Measurements from ENCODE around the gene LDB2.

LDB2 gene

GRCh38 chr4:16577177-16577576 is 321.3 kb downstream of the LDB2 start:
- no peak for DNase-seq
- TF ChIP-seq, protein P1, sequence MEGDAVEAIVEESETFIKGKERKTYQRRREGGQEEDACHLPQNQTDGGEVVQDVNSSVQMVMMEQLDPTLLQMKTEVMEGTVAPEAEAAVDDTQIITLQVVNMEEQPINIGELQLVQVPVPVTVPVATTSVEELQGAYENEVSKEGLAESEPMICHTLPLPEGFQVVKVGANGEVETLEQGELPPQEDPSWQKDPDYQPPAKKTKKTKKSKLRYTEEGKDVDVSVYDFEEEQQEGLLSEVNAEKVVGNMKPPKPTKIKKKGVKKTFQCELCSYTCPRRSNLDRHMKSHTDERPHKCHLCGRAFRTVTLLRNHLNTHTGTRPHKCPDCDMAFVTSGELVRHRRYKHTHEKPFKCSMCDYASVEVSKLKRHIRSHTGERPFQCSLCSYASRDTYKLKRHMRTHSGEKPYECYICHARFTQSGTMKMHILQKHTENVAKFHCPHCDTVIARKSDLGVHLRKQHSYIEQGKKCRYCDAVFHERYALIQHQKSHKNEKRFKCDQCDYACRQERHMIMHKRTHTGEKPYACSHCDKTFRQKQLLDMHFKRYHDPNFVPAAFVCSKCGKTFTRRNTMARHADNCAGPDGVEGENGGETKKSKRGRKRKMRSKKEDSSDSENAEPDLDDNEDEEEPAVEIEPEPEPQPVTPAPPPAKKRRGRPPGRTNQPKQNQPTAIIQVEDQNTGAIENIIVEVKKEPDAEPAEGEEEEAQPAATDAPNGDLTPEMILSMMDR (IDR thresholded peaks at IDR 0.05; ENCODE audit: low read depth, low read length): no peak
- no peaks in the 10 kb centered on the region for H3K36me3 ChIP-seq
- H3K9me3 ChIP-seq (ENCODE audit: severe bottlenecking): no peaks in the 10 kb centered on the region
- H3K27me3 ChIP-seq (ENCODE audit: insufficient read depth, low read depth, severe bottlenecking): peaks cover 5% of the 10 kb centered on the region
- no peak overlapping the region for H3K4me3 ChIP-seq (ENCODE audit: low read depth, low read length)
- no peak overlapping the region for H3K27ac ChIP-seq

GRCh38 chr4:16574981-16575380 is 323.5 kb downstream of the LDB2 start:
- Histone ChIP-seq H3K27ac (no peak overlapping the region), H3K27me3 (ENCODE audit: insufficient read depth, low read depth, severe bottlenecking) (peaks cover 5% of the 10 kb centered on the region), H3K4me3 (ENCODE audit: low read depth, low read length) (no peak overlapping the region), H3K36me3 (no peaks in the 10 kb centered on the region), H3K9me3 (ENCODE audit: severe bottlenecking) (no peaks in the 10 kb centered on the region)
- TF ChIP-seq, protein P1 (IDR thresholded peaks at IDR 0.05; ENCODE audit: low read depth, low read length): no peak
- DNase-seq: no peak

GRCh38 chr4:16573739-16574138 is 324.7 kb downstream of the LDB2 start:
- Histone ChIP-seq H3K36me3 (no peaks in the 10 kb centered on the region), H3K4me3 (ENCODE audit: low read depth, low read length) (no peak overlapping the region), H3K27ac (no peak overlapping the region), H3K27me3 (ENCODE audit: insufficient read depth, low read depth, severe bottlenecking) (peaks cover 6% of the 10 kb centered on the region), H3K9me3 (ENCODE audit: severe bottlenecking) (no peaks in the 10 kb centered on the region)
- no peak for DNase-seq
- TF ChIP-seq, protein P1 (IDR thresholded peaks at IDR 0.05; ENCODE audit: low read depth, low read length): no peak

DNA sequence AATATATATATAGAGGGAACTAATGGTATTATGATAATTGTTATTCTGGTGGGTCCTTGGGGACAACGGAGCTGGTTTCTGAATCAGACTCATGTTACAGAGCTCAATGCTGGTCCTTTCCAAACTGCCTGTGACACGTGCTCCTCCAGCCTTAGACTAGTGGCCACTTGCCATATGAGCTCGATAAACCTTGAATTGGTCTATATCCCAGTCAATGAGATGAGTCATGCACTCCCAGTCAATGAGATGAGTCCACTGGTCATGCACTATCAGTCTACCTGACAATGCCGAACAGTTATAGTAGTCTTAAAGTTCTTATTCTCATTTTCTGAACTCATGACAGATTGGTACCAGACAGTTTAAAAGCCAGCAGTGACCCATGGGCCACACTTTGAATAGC is 325.2 kb downstream of the LDB2 start:
- Histone ChIP-seq H3K9me3 (ENCODE audit: severe bottlenecking) (no peaks in the 10 kb centered on the region), H3K4me3 (ENCODE audit: low read depth, low read length) (no peak overlapping the region), H3K36me3 (no peaks in the 10 kb centered on the region), H3K27ac (no peak overlapping the region), H3K27me3 (ENCODE audit: insufficient read depth, low read depth, severe bottlenecking) (peaks cover 8% of the 10 kb centered on the region)
- TF ChIP-seq, protein P1 (IDR thresholded peaks at IDR 0.05; ENCODE audit: low read depth, low read length): no peak
- DNase-seq: no peak

DNA sequence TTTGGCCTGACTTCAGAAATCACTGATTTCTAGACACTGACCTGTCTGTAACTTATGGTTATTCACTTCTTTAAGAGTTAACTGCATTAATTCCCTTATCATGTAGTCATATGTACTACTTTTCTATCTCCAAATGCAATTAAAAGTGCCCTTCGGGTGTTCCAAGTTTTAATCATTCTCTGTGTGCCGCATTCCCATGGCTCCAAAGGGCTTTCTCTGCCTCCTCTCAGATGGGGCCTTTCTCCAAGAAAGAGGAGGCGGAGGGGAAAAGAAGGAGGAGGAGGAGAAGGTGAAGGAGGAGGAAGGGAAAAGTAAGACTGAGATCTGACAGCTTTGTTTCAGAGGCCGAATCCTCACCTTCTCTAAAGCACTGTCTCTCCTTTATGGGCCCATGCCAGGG is 325.8 kb downstream of the LDB2 start:
- Histone ChIP-seq H3K27me3 (ENCODE audit: insufficient read depth, low read depth, severe bottlenecking) (peaks cover 8% of the 10 kb centered on the region), H3K27ac (no peak overlapping the region), H3K9me3 (ENCODE audit: severe bottlenecking) (no peaks in the 10 kb centered on the region), H3K4me3 (ENCODE audit: low read depth, low read length) (no peak overlapping the region), H3K36me3 (no peaks in the 10 kb centered on the region)
- TF ChIP-seq, protein P1 (IDR thresholded peaks at IDR 0.05; ENCODE audit: low read depth, low read length): no peak
- no peak for DNase-seq

DNA sequence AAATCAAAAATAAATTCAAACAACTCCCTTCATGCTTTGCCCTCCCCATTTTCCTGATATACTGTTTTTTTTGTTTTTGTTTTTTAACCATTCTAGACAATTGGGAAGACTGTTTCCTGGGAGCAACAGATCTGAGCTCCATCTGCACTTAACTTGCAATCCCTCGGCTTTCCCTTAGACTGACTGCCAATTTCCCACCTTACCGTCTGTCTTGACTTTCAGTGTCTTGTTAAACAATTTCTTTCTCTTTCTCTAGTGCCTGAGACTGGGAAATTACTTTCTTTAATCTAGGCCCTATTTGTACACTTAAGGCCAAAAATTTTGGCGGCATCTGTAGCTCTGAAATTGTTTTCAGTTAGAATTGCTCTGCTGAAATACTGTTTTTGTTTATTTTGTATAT is 326.3 kb downstream of the LDB2 start:
- TF ChIP-seq, protein P1 (IDR thresholded peaks at IDR 0.05; ENCODE audit: low read depth, low read length): no peak
- no peaks in the 10 kb centered on the region for H3K36me3 ChIP-seq
- peaks cover 8% of the 10 kb centered on the region for H3K27me3 ChIP-seq (ENCODE audit: insufficient read depth, low read depth, severe bottlenecking)
- no peak overlapping the region for H3K4me3 ChIP-seq (ENCODE audit: low read depth, low read length)
- DNase-seq: no peak
- no peaks in the 10 kb centered on the region for H3K9me3 ChIP-seq (ENCODE audit: severe bottlenecking)
- H3K27ac ChIP-seq: no peak overlapping the region
